GM12892 (cell line): ENCODE data around the gene BCL11B.

Source experiments
- POLR2A ChIP-seq: IDR thresholded peaks from 2 replicates; pipeline ENCODE4 v1.6.1; 2011; ENCODE audit warnings: low read depth, low read length, control low read depth
- TAF1 ChIP-seq: IDR thresholded peaks from 2 replicates; pipeline ENCODE4 v1.6.1; 2011; ENCODE audit warnings: low read depth, mild to moderate bottlenecking, control low read depth, low read length, borderline replicate concordance

- TF ChIP-seq POLR2A (no peak), TAF1 (no peak)
Measured at GRCh38 chr14:99133636-99134515, 138.1 kb downstream of the BCL11B start.
